Prostate gland (tissue), 2 donors: ENCODE measurements around the gene OLFM1.

Source experiments
- POLR2A ChIP-seq: fragments of 450-650 bp; IDR thresholded peaks from one replicate; pipeline ENCODE4 v1.6.1; 2016; ENCODE audit warnings: antibody characterized with exemption, mild to moderate bottlenecking
- TF ChIP-seq, protein P1 (sequence below), 4 experiments: fragments of 200-600 bp in 2 of 4; fragments of 450-650 bp in 2 of 4; sonication (generic) in 2 of 4; IDR thresholded peaks; 1 replicate in 3 of 4; 2 replicates in 1 of 4; pipeline ENCODE4 v1.5.1; 2016 to 2019; ENCODE audit warnings: antibody characterized with exemption in 4 of 4, mild to moderate bottlenecking in 2 of 4, moderate library complexity in 2 of 4

DNA sequence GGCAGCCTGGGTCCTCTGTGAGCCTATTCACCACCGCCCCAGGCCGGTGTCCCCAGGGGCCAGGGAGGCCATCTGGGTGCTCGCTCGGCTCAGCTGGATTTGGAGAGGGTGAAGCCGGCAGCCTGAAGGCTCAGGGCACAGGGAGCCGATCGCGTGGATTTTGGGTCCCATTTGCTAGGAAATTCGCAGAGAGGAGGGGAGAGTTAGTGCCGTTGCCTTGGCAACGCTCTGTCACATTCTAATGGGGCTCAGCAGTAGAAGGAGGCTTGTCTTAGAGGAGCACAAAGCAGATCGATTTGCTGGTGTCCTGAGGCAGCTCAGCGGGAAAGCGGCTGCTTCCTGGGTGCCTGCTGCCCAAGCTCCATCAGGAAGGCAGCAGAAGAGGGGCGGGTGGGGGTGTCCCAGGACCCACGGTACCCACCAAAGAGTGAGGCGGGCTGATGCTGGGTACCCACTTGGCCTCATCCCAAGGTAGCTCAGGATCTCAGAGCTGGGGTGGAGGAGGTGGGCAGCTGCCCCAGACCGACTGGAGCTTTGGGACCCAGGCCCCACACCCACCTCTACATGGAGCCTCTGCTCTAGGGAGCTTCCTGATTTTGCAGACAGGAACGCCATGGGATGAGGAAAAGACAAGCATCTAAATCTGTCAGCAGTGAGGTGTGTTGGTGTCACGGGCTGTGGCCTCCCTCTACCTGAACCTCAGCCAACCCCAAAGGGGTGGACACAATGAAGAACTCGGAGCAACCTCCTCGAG lies 17.1 kb upstream of the OLFM1 start:
- TF ChIP-seq POLR2A = no peak
- TF ChIP-seq, protein P1, sequence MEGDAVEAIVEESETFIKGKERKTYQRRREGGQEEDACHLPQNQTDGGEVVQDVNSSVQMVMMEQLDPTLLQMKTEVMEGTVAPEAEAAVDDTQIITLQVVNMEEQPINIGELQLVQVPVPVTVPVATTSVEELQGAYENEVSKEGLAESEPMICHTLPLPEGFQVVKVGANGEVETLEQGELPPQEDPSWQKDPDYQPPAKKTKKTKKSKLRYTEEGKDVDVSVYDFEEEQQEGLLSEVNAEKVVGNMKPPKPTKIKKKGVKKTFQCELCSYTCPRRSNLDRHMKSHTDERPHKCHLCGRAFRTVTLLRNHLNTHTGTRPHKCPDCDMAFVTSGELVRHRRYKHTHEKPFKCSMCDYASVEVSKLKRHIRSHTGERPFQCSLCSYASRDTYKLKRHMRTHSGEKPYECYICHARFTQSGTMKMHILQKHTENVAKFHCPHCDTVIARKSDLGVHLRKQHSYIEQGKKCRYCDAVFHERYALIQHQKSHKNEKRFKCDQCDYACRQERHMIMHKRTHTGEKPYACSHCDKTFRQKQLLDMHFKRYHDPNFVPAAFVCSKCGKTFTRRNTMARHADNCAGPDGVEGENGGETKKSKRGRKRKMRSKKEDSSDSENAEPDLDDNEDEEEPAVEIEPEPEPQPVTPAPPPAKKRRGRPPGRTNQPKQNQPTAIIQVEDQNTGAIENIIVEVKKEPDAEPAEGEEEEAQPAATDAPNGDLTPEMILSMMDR (IDR thresholded peaks at IDR 0.05) = no peak
